Measurements from ENCODE around the gene TASP1. TPM values are rescaled to one million over a fixed set of nuclear protein-coding genes. Genes with fewer than 3 reads are reported as not detected.

The TASP1 gene
- total and polyA plus RNA-seq, 10 donors: 6.3 to 21.5 (median 15.5) TPM

GRCh38 chr20:13683833-13684232, 45.1 kb upstream of the TASP1 start:
- no peaks in the 10 kb centered on the region for H3K9me3 ChIP-seq
- H3K27ac ChIP-seq: peak overlapping the region in 3 of 8 donors; percentile 0 to 43 (median 26)
- H3K4me3 ChIP-seq: no peak overlapping the region
- H3K36me3 ChIP-seq: no peaks in the 10 kb centered on the region
- no peak for DNase-seq
- no peaks in the 10 kb centered on the region for H3K27me3 ChIP-seq (replicated peaks in 1 of 7)
- H3K4me1 ChIP-seq: peaks cover 0 to 34% (median 10%) of the 10 kb centered on the region in 6 donors
- intact Hi-C loops (cut with DNase I; ENCODE audit: low total_unique reads): no loop called here
- 0 to 33% (median 24%) methylated on average over 1 of the region's 1 CpG for WGBS, 5 donors
- no peak for TF ChIP-seq CTCF (IDR thresholded peaks at IDR 0.05 in 8 of 11, conservative IDR thresholded peaks at IDR 0.05 in 3 of 11)
- TF ChIP-seq POLR2A (IDR thresholded peaks at IDR 0.05): no peak
- no peak for TF ChIP-seq POLR2AphosphoS5 (IDR thresholded peaks at IDR 0.05)

- H3K27me3 ChIP-seq (replicated peaks in 1 of 7): no peaks in the 10 kb centered on the region
- 60 to 90% (median 83%) methylated on average over 4 of the region's 4 CpGs for WGBS, 5 donors
- peaks cover 0 to 31% (median 10%) of the 10 kb centered on the region in 6 donors for H3K4me1 ChIP-seq
- no peaks in the 10 kb centered on the region for H3K36me3 ChIP-seq
- H3K27ac ChIP-seq: no peak overlapping the region
- H3K9me3 ChIP-seq: no peaks in the 10 kb centered on the region
- no peak for TF ChIP-seq CTCF (IDR thresholded peaks at IDR 0.05 in 8 of 11, conservative IDR thresholded peaks at IDR 0.05 in 3 of 11)
- intact Hi-C loops (cut with DNase I; ENCODE audit: low total_unique reads): no loop called here
- no peak for DNase-seq
- no peak overlapping the region for H3K4me3 ChIP-seq
These were observed 42.8 kb upstream of the TASP1 start for GRCh38 chr20:13681248-13682125.

- 79 to 94% (median 82%) methylated on average over 1 of the region's 1 CpG for WGBS, 5 donors
- no peak for DNase-seq
These were observed 40.2 kb upstream of the TASP1 start for GRCh38 chr20:13678944-13679343.

More at GRCh38 chr20:13678944-13679343, 40.2 kb upstream of the TASP1 start:
- Histone ChIP-seq H3K4me1 (peaks cover 0 to 6% (median 0%) of the 10 kb centered on the region in 6 donors), H3K27ac (no peak overlapping the region), H3K9me3 (no peaks in the 10 kb centered on the region), H3K4me3 (no peak overlapping the region), H3K27me3 (replicated peaks in 1 of 7) (no peaks in the 10 kb centered on the region), H3K36me3 (no peaks in the 10 kb centered on the region)
- intact Hi-C loops (cut with DNase I; ENCODE audit: low total_unique reads): no loop called here
- TF ChIP-seq POLR2A (IDR thresholded peaks at IDR 0.05): no peak
- no peak for TF ChIP-seq CTCF (IDR thresholded peaks at IDR 0.05 in 8 of 11, conservative IDR thresholded peaks at IDR 0.05 in 3 of 11)
- TF ChIP-seq POLR2AphosphoS5 (IDR thresholded peaks at IDR 0.05): no peak

All from spleen (tissue), 11 donors.